ENCODE measurements around the gene OR51B2.
A peak's percentile ranks its signal among the peaks of the same experiment; 100 is the strongest.
"Not testable (repeated sequence)": the region's sequence is repeated elsewhere in the genome, so short reads cannot be mapped to it uniquely, and the experiment has no call there.

The OR51B2 gene

GRCh38 chr11:5339771-5340322, 15.8 kb upstream of the OR51B2 start (continued):
- TF ChIP-seq TOX (CRISPR knock-in tag; IDR thresholded peaks at IDR 0.05; ENCODE audit: borderline replicate concordance) = no peak
- TF ChIP-seq RARB (CRISPR knock-in tag; IDR thresholded peaks at IDR 0.05) = no peak
- TF ChIP-seq TCF4 (CRISPR knock-in tag; IDR thresholded peaks at IDR 0.05; ENCODE audit: borderline replicate concordance) = no peak

GRCh38 chr11:5337253-5337652, 13.2 kb upstream of the OR51B2 start:
- not testable (repeated sequence) for ATAC-seq

GRCh38 chr11:5336331-5336730, 12.2 kb upstream of the OR51B2 start:
- TF ChIP-seq ZNF565 (CRISPR knock-in tag; conservative IDR thresholded peaks at IDR 0.05; ENCODE audit: low read depth) (no peak), TSHZ2 (CRISPR knock-in tag; IDR thresholded peaks at IDR 0.05) (no peak), ZNF70 (CRISPR knock-in tag; IDR thresholded peaks at IDR 0.05) (no peak), ZFP30 (CRISPR knock-in tag; IDR thresholded peaks at IDR 0.05) (no peak), TCF4 (CRISPR knock-in tag; IDR thresholded peaks at IDR 0.05; ENCODE audit: borderline replicate concordance) (no peak), ZC3H10 (CRISPR knock-in tag; IDR thresholded peaks at IDR 0.05) (no peak), ISL1 (CRISPR knock-in tag; IDR thresholded peaks at IDR 0.05) (no peak), ZFP3 (CRISPR knock-in tag; IDR thresholded peaks at IDR 0.05) (no peak), CSDC2 (CRISPR knock-in tag; IDR thresholded peaks at IDR 0.05) (no peak), GLIS3 (CRISPR knock-in tag; IDR thresholded peaks at IDR 0.05) (no peak), ARNTL (CRISPR knock-in tag; IDR thresholded peaks at IDR 0.05; ENCODE audit: borderline replicate concordance, low read depth) (no peak)
- ATAC-seq = no peak

- ATAC-seq = no peak
- TF ChIP-seq ZNF70 (CRISPR knock-in tag; IDR thresholded peaks at IDR 0.05) (no peak), CSDC2 (CRISPR knock-in tag; IDR thresholded peaks at IDR 0.05) (no peak), ISL1 (CRISPR knock-in tag; IDR thresholded peaks at IDR 0.05) (no peak), PPARA (CRISPR knock-in tag; IDR thresholded peaks at IDR 0.05; ENCODE audit: borderline replicate concordance) (no peak)
Measured at GRCh38 chr11:5335170-5335569, 11.1 kb upstream of the OR51B2 start.

GRCh38 chr11:5317292-5317691, 6.8 kb downstream of the OR51B2 start:
- ATAC-seq = peak; percentile 31; the same call in 1 of the 3 replicates
- TF ChIP-seq POU6F1 (CRISPR knock-in tag; IDR thresholded peaks at IDR 0.05; ENCODE audit: borderline replicate concordance, low read depth) (no peak), GLIS3 (CRISPR knock-in tag; IDR thresholded peaks at IDR 0.05) (no peak), ISL1 (CRISPR knock-in tag; IDR thresholded peaks at IDR 0.05) (no peak), ZNF70 (CRISPR knock-in tag; IDR thresholded peaks at IDR 0.05) (no peak), ZNF565 (CRISPR knock-in tag; conservative IDR thresholded peaks at IDR 0.05; ENCODE audit: low read depth) (no peak), CREB5 (CRISPR knock-in tag; IDR thresholded peaks at IDR 0.05; ENCODE audit: low read depth) (no peak), OSR1 (CRISPR knock-in tag; IDR thresholded peaks at IDR 0.05) (no peak), RARB (CRISPR knock-in tag; IDR thresholded peaks at IDR 0.05) (no peak), PATZ1 (CRISPR knock-in tag; IDR thresholded peaks at IDR 0.05; ENCODE audit: borderline replicate concordance) (no peak), TOX (CRISPR knock-in tag; IDR thresholded peaks at IDR 0.05; ENCODE audit: borderline replicate concordance) (no peak)

- ATAC-seq = not testable (repeated sequence)
Measured at GRCh38 chr11:5313326-5314023, 10.6 kb downstream of the OR51B2 start.

Data from SK-N-SH treated with all-trans-retinoic acid at 6 μM for 48 hours (cell line).